PC-3 (cell line): ENCODE results near the gene KCNQ1. TPM values are rescaled to one million over a fixed set of nuclear protein-coding genes. Genes with fewer than 3 reads are reported as not detected.

ENCODE experiments used
- ATAC-seq: fragments of 200-7000 bp; cut with Tn5 transposase; 2 replicates; pipeline ENCODE4 v1.9.1; 2020; ENCODE audit warnings: mild to moderate bottlenecking, moderate library complexity
- BruUV-seq: library from RNA; stranded (reverse); fragments of 400-500 nt; replicated peaks from 2 replicates; lab custom pipeline; 2021; lab: Mats Ljungman, UMichigan
- CTCF ChIA-PET: fragments of 300-600 bp; sonication (Branson Sonifier 250); formaldehyde crosslinking; loops from one replicate; lab custom pipeline; 2022; ENCODE audit warnings: antibody characterized with exemption; lab: Charles Lee
- POLR2A ChIA-PET: fragments of 300-600 bp; sonication (Branson Sonifier 250); formaldehyde crosslinking; loops from one replicate; lab custom pipeline; 2022; ENCODE audit warnings: antibody characterized with exemption; ENCODE audit not compliant: unreplicated experiment; lab: Charles Lee
- DNase-seq: peaks from one replicate; pipeline ENCODE4 v3.0.0-alpha.2; 2015
- H2AFZ ChIP-seq: fragments of 300-600 bp; sonication (generic); 2 replicates; pipeline ENCODE4 v1.6.0; 2016; ENCODE audit warnings: antibody characterized with exemption, low read length
- H3F3A ChIP-seq: fragments of 300-600 bp; sonication (generic); one replicate; pipeline ENCODE4 v1.6.0; 2017; ENCODE audit warnings: antibody characterized with exemption, low read length, control low read depth, mild to moderate bottlenecking; ENCODE audit not compliant: unreplicated experiment
- H3K27ac ChIP-seq: fragments of 300-600 bp; sonication (generic); 2 replicates; pipeline ENCODE4 v1.5.1; 2016; ENCODE audit warnings: mild to moderate bottlenecking, low read length
- H3K27me3 ChIP-seq: fragments of 300-600 bp; sonication (generic); 2 replicates; pipeline ENCODE4 v1.6.1; 2016; ENCODE audit warnings: low read length, mixed read lengths
- H3K36me3 ChIP-seq: fragments of 300-600 bp; sonication (generic); 2 replicates; pipeline ENCODE4 v1.6.1; 2016; ENCODE audit warnings: low read depth, mixed run types, low read length, mixed read lengths
- H3K4me1 ChIP-seq: fragments of 300-600 bp; sonication (generic); 2 replicates; pipeline ENCODE4 v1.5.1; 2016; ENCODE audit warnings: low read length; ENCODE audit not compliant: insufficient read depth
- H3K4me2 ChIP-seq: fragments of 300-600 bp; sonication (generic); 2 replicates; pipeline ENCODE4 v1.6.0; 2016; ENCODE audit warnings: low read length
- H3K4me3 ChIP-seq: fragments of 300-600 bp; sonication (generic); 2 replicates; pipeline ENCODE4 v1.5.1; 2016; ENCODE audit warnings: mild to moderate bottlenecking, low read length, mixed read lengths
- H3K79me2 ChIP-seq: fragments of 300-600 bp; sonication (generic); 2 replicates; pipeline ENCODE4 v1.6.1; 2017; ENCODE audit warnings: low read length, mixed read lengths
- H3K9ac ChIP-seq: fragments of 300-600 bp; sonication (generic); 2 replicates; pipeline ENCODE4 v1.6.0; 2016; ENCODE audit warnings: mild to moderate bottlenecking, low read length
- H3K9me2 ChIP-seq: fragments of 300-600 bp; sonication (generic); replicated peaks from 2 replicates; pipeline ENCODE4 v1.6.1; 2016; ENCODE audit warnings: mixed run types, low read length, mixed read lengths
- H3K9me3 ChIP-seq: fragments of 300-600 bp; sonication (generic); 2 replicates; pipeline ENCODE4 v1.6.1; 2016; ENCODE audit warnings: low read length, mixed read lengths
- H4K20me1 ChIP-seq: fragments of 300-600 bp; sonication (generic); 2 replicates; pipeline ENCODE4 v1.6.1; 2016; ENCODE audit warnings: low read length, mixed read lengths
- CTCF ChIP-seq: fragments of 300-600 bp; sonication (generic); conservative IDR thresholded peaks from 2 replicates; pipeline ENCODE4 v1.5.1; 2017; ENCODE audit warnings: antibody characterized with exemption, low read depth, mild to moderate bottlenecking, low read length
- EZH2 ChIP-seq: fragments of 300-600 bp; sonication (generic); IDR thresholded peaks from one replicate; pipeline ENCODE4 v1.6.1; 2017; ENCODE audit warnings: antibody characterized with exemption, mild to moderate bottlenecking, low read length; ENCODE audit not compliant: unreplicated experiment
- EZH2phosphoT487 ChIP-seq: fragments of 300-600 bp; sonication (generic); IDR thresholded peaks from 2 replicates; pipeline ENCODE4 v1.6.1; 2018; ENCODE audit warnings: mild to moderate bottlenecking, antibody characterized with exemption, low read length, borderline replicate concordance
- intact Hi-C: fragments of 100-400 bp; cut with micrococcal nuclease; formaldehyde crosslinking; loops from 2 replicates; pipeline ENCODE4 v1.9.0; 2023
- total RNA-seq: library from RNA; depleted of rRNA; stranded (reverse); fragments of >200 nt; gene quantifications from 2 replicates; pipeline ENCODE4 v1.2.3, GENCODE V29; 2014

The KCNQ1 gene
- total RNA-seq, 1 experiment from 2014 or later: 0.40 TPM

DNA sequence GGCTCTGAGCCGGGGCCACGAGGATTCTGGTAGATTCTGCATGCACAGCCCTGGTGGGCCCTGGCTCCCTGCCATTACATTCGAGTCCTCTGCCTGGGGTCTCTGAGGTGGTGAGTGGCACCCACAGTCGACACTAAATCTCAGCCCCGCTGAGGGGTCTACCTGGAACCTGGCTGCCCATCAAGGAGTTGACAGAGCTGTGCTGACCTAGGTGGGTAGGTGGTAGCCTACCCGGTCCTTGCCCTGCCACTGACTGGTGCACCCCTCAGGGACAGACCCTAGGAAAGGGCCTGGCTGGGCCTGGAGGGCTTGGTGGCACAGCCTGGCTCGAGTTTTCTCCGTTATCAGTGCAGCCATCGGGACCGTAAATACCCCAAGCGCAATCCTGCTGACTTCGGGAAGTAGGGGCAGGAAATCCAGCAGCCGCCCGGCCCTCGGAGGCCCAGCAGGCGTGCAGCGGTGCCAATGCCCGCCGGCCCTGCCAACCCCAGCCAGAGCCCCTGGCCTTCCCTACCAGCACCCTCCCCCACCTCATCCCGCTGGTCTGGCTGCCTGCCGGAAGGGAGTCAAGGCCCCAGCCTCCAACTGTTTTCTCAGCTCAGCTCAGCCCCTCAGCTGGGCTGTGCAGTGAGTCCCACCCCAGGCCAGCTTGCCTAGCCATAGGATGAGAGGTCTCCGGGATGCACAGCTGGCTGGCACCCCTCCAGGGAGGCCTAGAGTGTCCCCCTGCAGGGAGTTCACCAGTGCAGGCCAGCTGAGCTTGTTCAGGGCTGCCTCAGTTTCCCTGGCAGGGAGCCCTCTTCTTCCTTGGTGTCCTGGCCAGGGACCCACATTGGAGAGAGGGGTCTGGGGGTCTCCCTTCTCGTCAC, 335.4 kb downstream of the KCNQ1 start:
- Histone ChIP-seq H3F3A (no peaks in the 10 kb centered on the region), H3K4me2 (no peak overlapping the region), H4K20me1 (no peaks in the 10 kb centered on the region), H3K36me3 (no peaks in the 10 kb centered on the region), H3K4me1 (peaks cover 17% of the 10 kb centered on the region), H3K9ac (no peak overlapping the region), H3K27ac (no peak overlapping the region), H3K27me3 (no peaks in the 10 kb centered on the region), H3K4me3 (no peak overlapping the region), H3K9me3 (no peaks in the 10 kb centered on the region), H2AFZ (no peak overlapping the region), H3K79me2 (no peaks in the 10 kb centered on the region), H3K9me2 (no peaks in the 10 kb centered on the region)
- ATAC-seq: no peak
- ChIA-PET POLR2A (no interaction called here), CTCF (no interaction called here)
- intact Hi-C loops: no loop called here
- no peak for DNase-seq
- TF ChIP-seq EZH2phosphoT487 (no peak), CTCF (no peak), EZH2 (no peak)
- no TSS peak for BruUV-seq

DNA sequence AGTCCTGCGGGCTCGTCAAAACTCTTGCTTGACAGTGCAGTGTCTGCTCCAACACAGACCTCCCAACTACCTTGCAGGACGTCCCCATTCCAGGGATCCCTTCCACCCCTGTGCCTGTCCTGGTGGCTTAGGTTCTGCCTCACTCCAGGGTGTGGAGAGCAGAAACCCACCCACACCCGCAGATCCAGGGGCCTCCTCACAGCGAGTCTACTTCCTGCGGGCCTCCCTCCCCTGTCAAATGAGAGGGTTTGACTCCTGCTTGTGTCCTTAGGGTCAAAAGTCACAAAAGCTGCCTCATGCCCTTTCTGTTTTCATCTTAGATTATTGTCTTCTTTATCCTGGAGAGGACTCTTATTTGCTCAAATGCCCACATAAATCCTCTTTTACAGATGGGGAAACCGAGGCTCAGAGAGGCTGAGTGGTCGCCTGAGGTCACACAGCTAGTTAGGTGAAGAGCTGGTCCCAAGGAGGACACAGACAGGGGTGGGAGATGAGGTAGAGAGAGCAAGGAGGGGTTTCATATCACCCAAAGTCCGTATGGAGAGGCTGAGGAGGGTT, 336.1 kb downstream of the KCNQ1 start:
- Histone ChIP-seq H3K4me3 (no peak overlapping the region), H3K79me2 (no peaks in the 10 kb centered on the region), H4K20me1 (no peaks in the 10 kb centered on the region), H3K36me3 (no peaks in the 10 kb centered on the region), H3F3A (no peaks in the 10 kb centered on the region), H3K4me2 (no peak overlapping the region), H2AFZ (no peak overlapping the region), H3K4me1 (peaks cover 17% of the 10 kb centered on the region), H3K9me3 (no peaks in the 10 kb centered on the region), H3K9ac (no peak overlapping the region), H3K27ac (no peak overlapping the region), H3K27me3 (no peaks in the 10 kb centered on the region), H3K9me2 (no peaks in the 10 kb centered on the region)
- intact Hi-C loops: no loop called here
- no peak for DNase-seq
- ATAC-seq: no peak
- ChIA-PET POLR2A (no interaction called here), CTCF (no interaction called here)
- BruUV-seq: no TSS peak
- TF ChIP-seq EZH2 (no peak), CTCF (no peak), EZH2phosphoT487 (no peak)
